ENCODE measurements around the gene NDRG2.

GRCh38 chr14:21063479-21063878 is 38.6 kb upstream of the NDRG2 start:
- no peak for TF ChIP-seq ZNF350 (tag by site-specific recombination; IDR thresholded peaks at IDR 0.05)
- TF ChIP-seq CTCF (tag by site-specific recombination; IDR thresholded peaks at IDR 0.05): no peak
- no peak for TF ChIP-seq ZNF621 (tag by site-specific recombination; IDR thresholded peaks at IDR 0.05)
- TF ChIP-seq ZNF335 (tag by site-specific recombination; conservative IDR thresholded peaks at IDR 0.05): no peak
- no peak for TF ChIP-seq ZFP37 (tag by site-specific recombination; IDR thresholded peaks at IDR 0.05)
- TF ChIP-seq REST (tag by site-specific recombination; IDR thresholded peaks at IDR 0.05): no peak
- TF ChIP-seq KLF1 (tag by site-specific recombination; IDR thresholded peaks at IDR 0.05): no peak
- TF ChIP-seq ZNF280D (tag by site-specific recombination; IDR thresholded peaks at IDR 0.05): no peak
- TF ChIP-seq ZNF645 (tag by site-specific recombination; IDR thresholded peaks at IDR 0.05): no peak
- no peak for TF ChIP-seq ZBTB49 (tag by site-specific recombination; IDR thresholded peaks at IDR 0.05; ENCODE audit: low read depth)
- no peak for TF ChIP-seq SP2 (tag by site-specific recombination; IDR thresholded peaks at IDR 0.05)
